Measurements from ENCODE around the gene AFAP1L2. TPM values are rescaled to one million over a fixed set of nuclear protein-coding genes. Genes with fewer than 3 reads are reported as not detected.

AFAP1L2 gene
- total RNA-seq, 1 experiment from 2014 or later, result 18.1 TPM

Small RNA genes within 50 kb of the gene (small RNA-seq; reads per million reads assigned to genes)
- not detected for gene RN7SL384P

Other genes with a start within 250 kb of the AFAP1L2 start
- gene CCDC186, start 230.3 kb downstream of the AFAP1L2 start, total RNA-seq (2014; rRNA removed; shearing (Covaris generic)), result 7.2 and 9.8 TPM in 2 replicates
- not detected in 2 replicates for gene TDRD1, start 225.1 kb downstream of the AFAP1L2 start, total RNA-seq (2014; rRNA removed; shearing (Covaris generic))
- 30.2 and 31.6 TPM in 2 replicates for gene VWA2, start 165.2 kb downstream of the AFAP1L2 start, total RNA-seq (2014; rRNA removed; shearing (Covaris generic))